Activated CD4-positive, alpha-beta T cell treated with anti-CD3 and anti-CD28 coated beads for 24 hours (primary cell): Measurements from ENCODE around the gene CFAP69.
"Not testable (repeated sequence)": the region's sequence is repeated elsewhere in the genome, so short reads cannot be mapped to it uniquely, and the experiment has no call there.

ENCODE experiments used
- DNase-seq, 2 donors: peaks; one replicate each; pipeline ENCODE4 v3.0.0-alpha.2; 2020; ENCODE audit warnings: low read depth in 2 of 2

CFAP69 gene

GRCh38 chr7:90337106-90337505 is 92.1 kb downstream of the CFAP69 start:
- DNase-seq = no peak

GRCh38 chr7:90345016-90345415 is 100.0 kb downstream of the CFAP69 start:
- DNase-seq = no peak

- peak in 1 of 2 donors; percentile 6 for DNase-seq
Observed at GRCh38 chr7:90345595-90346335, 100.8 kb downstream of the CFAP69 start.

- DNase-seq = peak; percentile 89 to 91
Observed at GRCh38 chr7:90346336-90347125, 101.6 kb downstream of the CFAP69 start, which contains the start of gene GTPBP10. TSS of gene GTPBP10 (plus strand) at chr7:90346716. CDS start at chr7:90346742, 26 bp downstream.

- no peak for DNase-seq
Observed at GRCh38 chr7:90347759-90348158, 102.8 kb downstream of the CFAP69 start.

- DNase-seq = no peak
Observed at GRCh38 chr7:90349305-90349704, 104.3 kb downstream of the CFAP69 start.

- not testable (repeated sequence) for DNase-seq
Observed at GRCh38 chr7:90350032-90350431, 105.1 kb downstream of the CFAP69 start.

GRCh38 chr7:90351987-90352386 is 107.0 kb downstream of the CFAP69 start:
- no peak for DNase-seq
